Myocyte (in vitro differentiated cells): ENCODE results near the gene CGB7. TPM values are rescaled to one million over a fixed set of nuclear protein-coding genes. Genes with fewer than 3 reads are reported as not detected.

ENCODE experiments used
- DNase-seq: peaks from one replicate; pipeline ENCODE4 v3.0.0-alpha.2; 2012; ENCODE audit warnings: low read depth
- polyA plus RNA-seq: library from polyadenylated mRNA; unstranded; fragments of >200 nt; gene quantifications from one replicate; pipeline ENCODE4 v1.2.1, GENCODE V29; 2012; ENCODE audit warnings: missing spikeins
- total RNA-seq: library from RNA; depleted of rRNA; stranded (reverse); fragments of >200 nt; gene quantifications from 2 replicates; pipeline ENCODE4 v1.2.3, GENCODE V29; 2014

Gene CGB7
- total RNA-seq: 0.29 TPM in 1 of 2 replicates, not detected in the other
- 1.9 TPM for polyA plus RNA-seq

DNA sequence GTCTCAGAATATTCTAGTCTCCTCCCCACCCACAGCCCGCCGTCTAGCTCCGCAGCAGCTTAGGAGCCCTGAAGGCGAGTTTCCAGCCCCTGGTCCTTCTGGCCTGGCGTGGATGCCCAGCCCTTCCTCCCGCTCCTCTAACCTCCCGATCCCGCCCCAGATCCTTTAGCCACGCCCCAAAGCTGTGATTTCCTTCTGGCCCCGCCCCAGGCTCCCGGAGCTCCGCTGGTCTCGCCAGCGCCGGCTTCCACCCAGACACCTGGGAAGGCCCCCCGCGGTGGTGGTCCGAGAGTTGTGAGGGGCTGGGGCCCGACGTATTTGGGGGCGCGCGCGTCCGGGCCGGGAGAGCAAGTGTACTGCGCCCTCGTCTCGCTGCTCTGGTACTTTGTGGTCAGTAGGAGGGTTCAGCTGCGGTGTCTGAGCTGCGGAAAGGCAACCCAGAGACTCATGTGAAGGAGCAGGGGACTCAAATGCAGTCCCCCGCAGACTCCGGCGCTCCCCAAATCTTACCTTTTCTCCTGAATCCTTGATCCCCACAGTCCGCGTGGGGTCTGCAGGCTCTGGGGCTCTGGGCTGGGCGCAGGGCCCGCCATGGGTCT is at the start of gene CGB7:
Gene CGB7, minus strand, starts transcription at position 114 of the 599 bp plus-strand sequence. CDS start 2,374 bp downstream, outside the sequence.
- peak; percentile 71 for DNase-seq

DNA sequence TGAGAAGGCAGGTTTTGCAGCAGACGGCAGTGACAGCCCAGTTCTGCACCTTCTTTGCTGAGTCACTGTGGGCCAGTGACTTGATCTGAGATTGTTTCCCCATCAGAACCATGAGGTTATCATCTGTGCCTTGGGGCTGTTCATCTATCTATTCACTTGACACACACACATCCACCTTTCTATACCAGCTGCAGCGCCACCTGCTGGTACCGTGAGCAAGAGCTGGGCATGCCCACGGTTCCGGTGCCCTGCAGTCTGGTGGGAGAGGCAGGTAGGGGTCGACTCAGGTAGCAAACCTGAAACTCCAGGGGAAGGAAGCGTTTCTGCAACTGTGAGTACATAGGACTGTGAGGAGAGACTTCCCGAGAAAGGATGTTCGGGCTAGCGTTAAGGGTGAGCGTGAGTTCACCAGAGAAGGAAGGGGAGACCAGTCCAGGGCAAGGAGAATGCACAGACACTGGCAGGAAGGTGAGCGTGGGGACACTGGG is 49.1 kb upstream of the CGB7 start:
- DNase-seq: peak; percentile 50

DNA sequence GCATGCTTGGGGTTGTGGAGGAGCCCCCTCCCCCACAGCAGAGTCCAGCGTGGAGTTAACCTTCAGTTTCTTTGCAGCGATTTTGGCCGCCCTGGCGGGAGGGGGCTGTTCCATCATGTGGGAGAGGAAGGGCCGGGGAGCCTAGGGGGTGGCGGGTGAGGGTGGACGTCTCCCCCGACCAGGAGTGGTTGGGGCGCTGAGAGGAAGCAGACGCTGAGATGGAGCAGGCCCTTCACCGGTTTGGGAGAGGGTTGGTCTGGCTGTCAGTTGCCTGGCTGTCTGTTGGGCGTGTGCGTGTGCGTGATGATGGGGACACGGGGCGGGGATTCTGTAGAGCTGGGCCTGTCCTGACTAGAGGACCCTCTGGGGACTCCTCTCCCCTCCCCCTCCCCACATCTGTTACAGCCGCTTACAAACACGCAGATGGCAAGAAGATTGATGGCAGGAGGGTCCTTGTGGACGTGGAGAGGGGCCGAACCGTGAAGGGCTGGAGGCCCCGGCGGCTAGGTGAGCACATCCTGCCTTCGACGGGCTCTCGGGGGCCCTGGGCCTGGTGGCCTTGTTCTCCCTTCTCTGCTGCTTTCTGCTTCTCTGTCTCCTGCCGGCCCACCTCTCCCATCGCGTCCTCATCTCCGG is 46.8 kb upstream of the CGB7 start:
- DNase-seq: no peak

DNA sequence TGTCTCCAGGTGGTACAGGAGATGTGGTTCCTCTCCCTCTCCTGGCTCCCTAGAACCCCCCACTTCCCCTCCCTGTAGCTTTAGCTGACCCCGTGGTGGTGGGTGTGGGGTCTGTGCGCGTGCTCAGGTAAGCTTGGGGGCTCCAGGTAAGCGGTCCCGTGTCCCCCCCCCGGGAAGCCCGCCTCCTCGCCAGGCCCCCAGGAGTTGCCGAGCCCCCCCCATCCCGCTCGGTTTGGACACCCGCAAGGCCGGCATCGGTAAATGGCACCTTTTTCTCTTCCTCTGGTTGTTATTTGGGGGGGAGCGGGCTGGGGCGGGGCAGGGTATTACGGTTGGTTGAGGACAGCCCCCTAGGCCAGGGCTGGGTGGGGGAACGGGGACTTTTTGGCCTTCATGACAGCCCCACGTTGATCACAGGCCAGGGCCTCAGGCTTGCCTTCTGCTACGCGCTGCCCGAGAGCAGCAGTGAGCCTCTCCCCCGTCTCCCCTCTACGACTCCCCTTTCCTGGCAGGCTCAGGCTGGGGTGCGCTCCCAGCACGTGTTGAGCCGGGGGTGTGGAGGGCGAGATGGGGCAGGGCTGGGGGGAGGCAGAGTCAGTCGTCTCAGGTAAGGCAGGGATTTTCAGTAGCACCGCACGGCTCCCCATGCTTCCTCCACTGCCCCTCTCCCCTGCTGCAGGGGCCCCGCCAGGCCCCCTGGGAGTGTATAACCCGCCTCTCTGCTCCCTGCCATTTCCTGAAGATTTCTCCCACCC is 46.0 kb upstream of the CGB7 start:
- DNase-seq: no peak

DNA sequence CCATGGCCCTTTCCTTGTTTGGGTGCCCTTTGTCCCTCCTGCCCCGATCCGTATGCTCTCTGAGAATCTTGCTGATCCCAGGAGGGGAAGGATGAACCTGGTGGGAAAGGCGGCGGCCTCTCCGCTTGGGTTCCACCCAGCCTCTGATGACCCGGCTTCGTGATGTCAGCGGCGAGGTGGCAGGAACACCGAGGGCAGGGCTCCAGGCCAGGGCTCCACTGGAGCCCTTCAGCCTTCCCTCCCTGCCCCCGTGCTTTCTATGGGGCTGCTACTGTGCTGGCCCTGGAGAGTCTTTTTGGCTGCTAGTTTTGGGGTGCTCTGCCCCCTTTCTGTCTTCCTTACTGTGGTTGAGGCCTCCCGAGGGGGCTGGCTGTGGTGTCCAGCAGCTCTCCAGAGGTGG is 44.8 kb upstream of the CGB7 start:
- DNase-seq: no peak

DNA sequence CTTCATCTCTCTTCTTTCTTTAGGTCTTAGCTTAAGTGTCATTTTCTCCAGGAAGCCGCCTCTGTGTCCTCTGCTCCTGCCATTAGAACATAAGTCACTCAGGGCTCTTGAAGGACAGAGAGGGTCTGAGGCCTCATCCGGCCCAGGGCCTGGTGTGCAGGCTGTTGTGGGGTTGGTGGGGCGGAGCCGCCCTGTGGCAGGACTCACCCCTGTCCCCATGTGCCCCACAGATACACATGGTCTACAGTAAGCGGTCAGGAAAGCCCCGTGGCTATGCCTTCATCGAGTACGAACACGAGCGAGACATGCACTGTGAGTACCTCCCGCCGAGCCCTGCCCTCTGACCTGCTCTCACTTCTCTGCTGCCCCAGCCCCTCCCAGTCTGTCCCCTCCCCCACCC is 43.6 kb upstream of the CGB7 start:
- DNase-seq: no peak

DNA sequence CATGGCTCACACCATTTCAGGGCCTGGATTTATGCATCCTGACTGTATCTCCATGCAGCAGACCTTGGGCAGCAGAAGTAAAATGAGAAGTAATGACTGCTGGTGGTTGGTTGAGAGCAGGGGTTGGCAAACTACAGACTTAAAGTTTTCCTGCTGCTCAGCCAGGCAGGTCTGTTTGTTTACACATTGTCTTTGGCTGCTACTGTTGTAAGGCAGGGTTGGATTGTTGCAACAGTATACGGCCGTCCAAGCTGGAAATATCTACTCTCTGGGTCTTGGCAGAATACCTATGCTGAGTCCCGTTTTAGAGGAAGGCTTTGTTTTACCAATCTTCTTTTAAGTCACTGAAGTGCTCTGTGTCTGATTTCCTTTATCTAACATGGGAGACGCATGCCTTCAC is 41.2 kb upstream of the CGB7 start:
- no peak for DNase-seq

DNA sequence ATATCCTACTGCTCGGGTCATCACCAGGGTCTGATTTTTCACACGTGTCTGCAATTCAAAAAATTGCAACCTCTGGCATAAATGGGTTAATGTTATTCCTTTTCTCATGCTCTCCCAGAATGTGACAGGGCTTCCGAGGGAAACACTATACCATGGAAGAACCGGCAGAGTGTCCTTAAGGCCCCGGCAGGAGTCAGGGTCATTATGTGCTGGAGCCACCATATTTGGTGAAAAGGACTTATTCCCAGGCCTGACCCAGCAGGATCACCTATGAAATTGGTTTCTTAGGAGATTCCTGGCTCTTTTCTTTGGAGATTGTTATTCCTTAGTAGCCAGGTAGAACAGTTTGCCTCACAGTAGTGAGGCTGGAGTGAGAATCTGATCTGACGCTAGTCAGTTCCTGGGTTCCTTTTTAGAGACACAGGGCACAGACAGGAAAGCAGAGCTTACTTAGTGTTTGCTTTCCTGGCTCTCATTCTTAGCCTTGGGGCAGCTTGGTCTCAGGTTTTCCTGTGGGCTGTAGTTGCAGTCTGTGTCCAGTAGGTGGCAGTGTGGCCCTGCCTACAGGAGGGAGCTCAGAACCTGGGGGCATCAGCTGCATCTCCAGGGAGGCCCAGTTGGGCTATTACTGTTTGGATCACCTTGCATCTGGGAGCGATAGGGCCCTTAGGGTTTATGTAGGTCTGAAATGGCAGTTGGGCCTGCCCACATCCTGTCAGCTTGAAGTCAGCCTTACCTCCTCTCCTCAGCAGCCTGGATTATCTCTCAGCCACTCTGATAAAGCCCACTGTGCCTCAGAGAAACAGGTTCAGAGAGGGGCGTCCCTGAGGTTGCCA is 40.1 kb upstream of the CGB7 start:
- peak; percentile 79 for DNase-seq

DNA sequence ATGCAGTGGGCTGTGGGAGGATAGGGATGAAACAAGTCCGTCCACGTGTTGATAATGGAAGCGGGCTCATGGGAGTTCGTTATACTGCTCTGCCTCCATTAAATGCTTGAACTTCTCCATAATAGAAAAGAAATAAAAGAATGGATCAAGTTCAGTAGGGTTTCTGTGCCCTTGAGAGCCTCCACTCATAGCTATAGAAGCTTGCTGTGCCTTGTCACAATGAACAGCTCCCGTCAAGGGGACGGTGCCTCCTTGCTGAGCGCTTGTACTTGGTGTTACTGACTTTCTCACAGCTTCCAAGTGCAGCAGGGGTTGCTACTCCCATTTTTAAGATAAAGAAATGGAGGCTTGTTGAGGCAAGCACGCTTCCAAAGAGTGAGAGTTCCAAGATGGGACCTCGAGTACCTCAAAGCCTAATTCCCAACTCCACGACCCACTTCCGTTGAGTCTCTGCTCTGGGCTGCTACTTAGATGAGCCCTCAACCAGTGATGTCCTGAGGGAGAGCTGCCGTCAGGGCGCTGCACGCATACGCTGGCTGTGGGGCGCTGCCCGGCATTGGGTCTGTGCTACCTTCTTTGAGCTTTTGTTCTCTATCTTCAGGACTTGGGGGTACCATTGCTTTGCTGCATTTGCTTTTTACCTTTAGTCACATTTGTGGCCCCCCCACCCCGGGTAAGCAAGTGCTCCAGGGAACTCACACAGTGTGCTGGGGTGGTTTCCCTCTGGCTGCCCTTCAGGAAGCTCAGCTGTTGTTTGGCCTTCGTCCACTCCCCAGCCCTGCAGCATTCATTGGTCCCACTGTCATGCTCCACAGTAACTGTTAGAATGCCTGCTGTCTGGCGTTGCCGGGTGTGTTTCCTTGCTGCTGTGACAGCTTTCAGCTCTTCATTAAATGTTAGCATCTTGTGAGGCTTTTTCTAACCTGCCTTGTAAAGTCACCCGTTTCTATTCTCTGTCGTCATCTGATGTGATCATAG is 37.2 kb upstream of the CGB7 start:
- DNase-seq: peak; percentile 92

DNA sequence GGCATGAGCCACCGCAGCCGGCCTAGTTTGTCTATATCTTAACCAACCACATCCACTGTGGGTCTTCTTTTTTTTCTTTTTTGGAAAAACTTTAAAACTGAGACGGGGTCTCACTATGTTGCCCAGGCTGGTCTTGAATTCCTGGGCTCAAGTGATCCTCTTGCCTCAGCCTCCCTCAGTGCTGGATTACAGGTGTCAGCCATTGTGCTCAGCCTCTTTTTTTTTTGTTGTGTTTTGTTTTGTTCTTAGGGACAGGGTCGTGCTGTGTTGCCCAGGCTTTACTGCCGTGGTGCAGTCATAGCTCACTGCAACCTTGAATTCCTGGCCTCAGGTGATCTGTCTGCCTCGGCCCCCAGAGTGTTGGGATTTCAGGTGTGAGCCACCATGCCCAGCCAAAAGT is 35.1 kb upstream of the CGB7 start:
- no peak for DNase-seq

DNA sequence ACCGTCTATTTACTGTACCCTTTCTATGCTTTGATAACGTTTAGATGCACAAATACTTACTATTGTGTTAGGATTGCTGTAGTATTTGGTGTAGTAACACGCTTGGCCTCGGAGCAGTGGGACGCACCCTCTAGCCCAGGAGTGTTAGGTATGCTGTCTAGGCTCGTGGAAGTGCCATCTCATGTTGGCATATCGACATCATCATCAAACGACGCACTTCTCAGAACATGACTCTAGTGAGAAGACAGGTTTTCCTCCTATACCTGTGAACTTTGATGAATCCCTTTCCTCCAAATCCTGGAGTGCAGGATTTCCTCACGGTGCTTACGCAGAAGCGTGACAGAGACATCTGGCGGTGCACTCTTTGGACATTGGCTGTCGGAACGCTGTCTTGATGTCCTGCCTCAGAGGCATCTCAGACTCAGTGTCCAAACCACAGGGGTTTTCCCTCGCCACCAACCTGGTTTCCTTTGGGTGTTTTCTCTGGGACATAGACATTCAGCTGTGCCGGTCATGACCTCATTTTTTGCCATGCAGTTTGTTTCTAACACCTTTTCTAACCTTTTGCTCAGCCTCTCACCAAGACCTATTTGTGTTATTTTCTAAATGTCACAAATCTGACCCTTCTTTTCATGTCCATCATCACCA is 34.0 kb upstream of the CGB7 start:
- no peak for DNase-seq

DNA sequence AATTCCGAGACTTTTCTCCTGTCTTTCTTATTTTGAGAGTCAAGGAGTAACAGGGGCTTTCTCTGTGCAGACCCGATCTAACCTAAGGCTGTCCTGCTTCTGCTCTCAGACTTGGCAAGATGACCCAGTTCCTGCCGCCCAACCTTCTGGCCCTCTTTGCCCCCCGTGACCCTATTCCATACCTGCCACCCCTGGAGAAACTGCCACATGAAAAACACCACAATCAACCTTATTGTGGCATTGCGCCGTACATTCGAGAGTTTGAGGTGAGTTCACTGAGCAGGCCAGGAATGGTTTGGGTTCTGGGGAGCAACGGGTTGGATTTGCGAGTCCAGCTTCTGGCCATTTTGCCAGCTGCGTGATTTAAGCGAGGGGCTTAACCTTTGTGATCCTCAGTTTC is 28.7 kb upstream of the CGB7 start:
- no peak for DNase-seq

DNA sequence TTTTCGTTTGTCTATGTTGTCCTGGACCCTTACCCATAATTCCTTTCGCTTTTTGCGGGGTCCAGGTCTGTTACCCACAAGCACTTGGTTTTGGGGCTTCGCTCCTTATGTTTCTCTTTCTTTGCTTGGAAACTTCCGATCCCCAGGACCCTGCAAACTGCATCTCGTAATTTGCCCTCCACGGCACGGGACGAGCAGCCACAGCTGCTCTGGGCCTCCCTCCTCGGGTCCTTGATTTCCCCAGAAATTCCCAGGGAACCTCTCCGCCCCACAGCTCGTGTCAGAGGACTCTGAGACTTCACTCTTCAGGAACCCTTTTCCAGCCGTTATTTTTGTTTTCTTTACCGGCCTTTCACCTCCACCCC is 28.3 kb upstream of the CGB7 start:
- DNase-seq: no peak

DNA sequence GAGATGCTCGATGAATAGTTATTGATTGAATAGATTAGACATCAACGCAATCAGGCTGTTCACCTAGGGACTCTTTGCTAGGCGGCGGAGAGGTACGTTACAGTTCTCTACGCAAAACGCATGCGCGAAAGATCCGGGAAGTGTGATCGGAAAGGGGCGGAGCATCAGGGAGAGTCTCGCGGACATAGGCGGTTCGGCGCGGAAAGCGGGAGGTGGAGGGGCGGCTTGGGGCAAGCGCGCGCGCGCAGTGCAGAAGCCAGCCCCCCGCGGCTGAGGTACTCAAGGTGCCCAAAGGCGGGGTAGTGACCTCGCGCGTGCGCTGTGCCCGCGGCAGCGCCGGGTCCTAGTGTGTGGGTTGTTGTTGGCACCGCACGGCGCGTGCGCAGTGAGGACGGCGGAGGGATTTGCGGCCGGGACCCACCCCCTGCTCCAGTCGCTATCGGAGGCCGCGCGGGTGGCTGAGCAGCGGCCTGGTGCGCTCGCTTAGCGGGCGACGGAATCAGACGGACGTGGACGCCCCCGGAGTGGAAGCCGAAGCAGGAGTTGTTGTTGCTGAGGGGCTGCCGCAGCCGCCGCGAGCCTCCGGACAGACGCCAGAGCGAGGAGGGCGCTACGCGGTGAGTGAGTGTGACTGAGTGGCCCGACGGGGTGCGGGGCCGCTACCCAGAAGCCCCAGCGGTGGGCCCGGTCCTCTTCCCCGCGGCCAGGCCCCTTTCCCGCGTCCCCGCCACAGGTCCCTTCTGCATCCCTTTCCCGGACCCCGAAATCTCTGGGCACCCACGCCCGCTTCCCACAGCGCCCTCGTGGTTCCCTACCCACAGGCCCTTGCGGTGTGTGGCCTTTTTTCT is 27.7 kb upstream of the CGB7 start, which contains the start of gene SNRNP70:
Gene SNRNP70, plus strand, starts transcription at position 432 of the 848 bp plus-strand sequence. CDS start 964 bp downstream, outside the sequence.
- DNase-seq: peak; percentile 99

DNA sequence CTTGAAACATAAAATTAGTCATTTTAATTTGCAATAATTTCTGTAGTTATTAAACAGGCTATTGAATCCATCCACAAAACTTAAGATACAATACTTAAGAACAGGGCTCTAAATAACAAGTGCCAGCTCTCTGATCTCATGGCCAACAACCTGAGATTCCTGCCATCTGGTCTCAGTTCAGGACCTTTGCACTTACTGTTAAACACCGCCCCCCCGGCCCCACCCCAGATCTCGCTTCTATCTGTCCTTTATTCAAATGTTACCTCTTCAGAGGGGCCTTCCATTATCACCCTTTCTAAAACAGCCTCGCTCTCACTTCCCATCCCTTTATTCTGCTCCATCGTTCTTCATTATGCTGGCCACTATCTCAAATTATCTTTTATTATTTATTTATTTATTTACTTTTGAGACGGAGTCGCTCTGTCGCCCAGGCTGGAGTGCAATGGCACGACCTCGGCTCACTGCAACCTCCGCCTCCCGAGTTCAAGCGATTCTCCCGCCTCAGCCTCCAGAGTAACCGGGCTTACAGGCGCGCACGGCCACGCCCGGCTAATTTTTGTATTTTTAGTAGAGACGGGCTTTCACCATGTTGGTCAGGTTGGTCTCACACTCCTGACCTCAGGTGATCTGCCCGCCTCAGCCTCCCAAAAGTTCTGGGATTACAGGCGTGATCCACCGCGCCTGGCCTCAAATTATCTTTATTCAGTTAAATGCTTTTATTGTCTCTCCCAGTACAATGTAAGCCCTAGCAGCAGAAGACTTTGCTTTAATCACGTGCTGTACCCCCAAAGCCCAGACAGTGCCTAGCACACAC is 26.9 kb upstream of the CGB7 start:
- DNase-seq: no peak

DNA sequence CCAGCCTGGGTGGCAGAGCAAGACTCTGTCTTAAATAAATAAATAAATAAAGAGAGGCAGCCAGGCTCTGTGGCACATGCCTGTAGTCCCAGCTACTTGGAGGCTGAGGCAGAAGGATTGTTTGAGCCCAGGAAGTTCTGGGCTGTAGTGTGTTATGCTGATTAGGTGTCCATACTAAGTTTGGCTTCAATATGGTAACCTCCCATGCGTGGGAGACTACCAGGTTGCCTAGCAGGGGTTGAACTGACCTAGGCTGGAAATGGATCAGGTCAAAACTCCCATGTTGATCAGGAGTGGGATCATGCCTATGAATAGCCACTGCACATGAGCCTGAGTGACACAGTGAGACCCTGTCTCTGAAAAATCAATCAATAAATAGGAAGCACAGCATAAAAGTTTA is 23.7 kb upstream of the CGB7 start:
- DNase-seq: no peak

DNA sequence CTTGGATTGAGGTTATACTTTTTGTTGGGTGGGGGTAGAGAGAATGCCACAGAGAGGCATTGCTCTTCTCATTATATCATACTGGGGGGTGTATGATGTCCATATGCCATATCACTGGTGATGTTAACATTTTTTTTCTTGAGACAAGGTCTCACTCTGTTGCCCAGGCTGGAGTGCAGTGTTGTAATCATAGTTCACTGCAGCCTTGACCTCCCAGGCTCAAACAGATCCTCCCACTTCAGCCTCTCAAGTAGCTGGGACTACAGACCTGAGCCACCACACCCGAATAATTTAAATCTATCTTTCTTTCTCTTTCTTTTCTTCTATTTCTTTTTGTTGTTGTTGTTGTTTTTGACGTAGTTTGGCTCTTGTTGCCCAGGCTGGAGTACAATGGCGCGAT is 22.8 kb upstream of the CGB7 start:
- no peak for DNase-seq

DNA sequence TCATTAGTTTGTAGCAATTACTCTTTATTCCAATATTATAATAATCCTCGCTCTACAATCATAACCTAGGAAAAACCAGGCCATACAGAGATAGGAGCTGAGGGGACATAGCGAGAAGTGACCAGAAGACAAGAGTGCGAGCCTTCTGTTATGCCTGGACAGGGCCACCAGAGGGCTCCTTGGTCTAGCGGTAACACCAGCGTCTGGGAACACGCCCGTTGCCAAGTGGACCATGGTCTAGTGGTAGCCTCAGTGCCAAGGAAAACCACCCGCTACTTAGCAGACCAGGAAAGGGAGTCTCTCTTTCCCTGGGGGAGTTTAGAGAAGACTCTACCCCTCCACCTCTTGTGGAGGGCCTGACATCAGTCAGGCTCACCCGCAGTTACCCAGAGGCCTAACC is 17.3 kb upstream of the CGB7 start:
- DNase-seq: peak; percentile 71
